ENCODE measurements around the gene C1GALT1. TPM values are rescaled to one million over a fixed set of nuclear protein-coding genes. Genes with fewer than 3 reads are reported as not detected.
"Not testable (repeated sequence)": the region's sequence is repeated elsewhere in the genome, so short reads cannot be mapped to it uniquely, and the experiment has no call there.

The C1GALT1 gene
- total RNA-seq, 2 donors from 2014 or later = 31.8 to 35.5 TPM

DNA sequence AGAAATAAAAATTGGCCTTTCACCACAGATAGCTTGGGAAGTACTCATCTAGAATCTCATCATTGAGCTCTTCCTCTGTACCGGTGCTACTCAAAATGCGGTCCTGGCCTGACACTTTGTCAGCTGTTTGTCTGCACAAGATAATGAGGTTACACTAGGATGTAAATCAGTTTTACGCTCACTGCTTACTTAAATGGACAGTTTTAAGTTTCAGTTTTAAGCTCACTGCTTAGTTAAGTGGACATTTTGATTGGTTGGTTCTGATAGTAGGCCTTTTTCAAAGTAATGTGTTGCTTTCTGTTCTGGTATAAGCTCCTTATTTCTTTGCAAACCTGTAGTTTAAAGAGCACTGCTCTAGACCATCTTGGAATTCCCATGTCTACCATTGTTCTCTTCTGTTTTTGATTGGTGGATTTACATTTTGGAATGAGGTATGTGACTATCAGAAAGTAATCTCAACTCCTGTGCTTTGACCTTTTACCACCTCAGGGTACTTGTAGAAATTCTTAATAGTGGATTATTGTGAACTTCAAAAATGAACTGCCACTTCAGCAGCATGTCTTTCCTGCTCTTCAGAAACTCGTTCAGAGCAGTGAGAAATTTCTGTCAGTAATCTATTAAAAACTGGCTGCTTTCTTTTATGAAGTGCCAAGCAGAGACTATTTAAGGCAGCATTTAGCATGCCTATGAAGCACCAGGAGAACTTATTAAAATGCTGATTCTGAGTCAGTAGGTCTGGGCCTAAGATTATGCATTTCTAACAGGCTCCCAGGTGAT, 55.0 kb downstream of the C1GALT1 start:
- no peak for DNase-seq (ENCODE audit: low spot score in 2 of 2)
- Mint-ChIP-seq H3K36me3 (peaks cover 21 to 50% of the 10 kb centered on the region in 2 donors), H3K27ac (no peak overlapping the region), H3K9me3 (no peaks in the 10 kb centered on the region)
- ATAC-seq = no peak

DNA sequence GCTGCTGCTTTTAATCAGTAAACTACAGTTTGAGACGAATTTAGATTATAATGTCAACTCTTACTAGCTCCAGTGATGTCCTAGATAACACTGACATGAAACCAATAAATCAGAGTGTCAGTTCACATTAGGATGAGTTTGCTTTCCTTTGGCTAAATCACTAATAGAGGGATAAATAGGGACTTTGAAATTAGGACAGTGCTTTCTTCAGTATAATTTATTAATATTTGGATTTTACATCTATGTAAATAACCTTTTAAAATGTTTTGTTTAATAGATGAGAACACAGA, 55.6 kb downstream of the C1GALT1 start:
- ATAC-seq (no peak), DNase-seq (ENCODE audit: low spot score in 2 of 2) (no peak)
- Mint-ChIP-seq H3K36me3 (peaks cover 21 to 54% of the 10 kb centered on the region in 2 donors), H3K27ac (no peak overlapping the region), H3K9me3 (no peaks in the 10 kb centered on the region)

DNA sequence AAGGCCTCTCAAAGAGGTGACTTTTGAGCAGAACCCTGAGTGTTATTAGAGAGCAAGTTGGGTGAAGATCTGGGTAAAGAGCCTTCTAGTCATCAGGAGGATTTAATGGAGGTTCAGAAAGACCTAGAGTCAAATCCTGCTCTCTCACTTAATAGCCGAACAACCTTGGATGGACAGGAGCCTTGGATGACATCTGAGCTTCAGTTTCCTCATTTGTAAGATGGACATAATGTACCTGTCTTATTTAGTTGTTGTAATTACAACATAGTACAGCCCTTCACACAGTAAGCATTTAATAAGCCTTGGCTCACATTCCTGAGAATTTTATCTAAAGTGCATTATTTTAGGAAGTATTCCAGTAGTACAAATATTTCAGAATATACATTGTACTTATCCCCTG, 57.0 kb downstream of the C1GALT1 start:
- H3K36me3 Mint-ChIP-seq = peaks cover 21 to 65% of the 10 kb centered on the region in 2 donors
- DNase-seq (ENCODE audit: low spot score in 2 of 2) = no peak
- no peaks in the 10 kb centered on the region for H3K9me3 Mint-ChIP-seq
- no peak overlapping the region for H3K27ac Mint-ChIP-seq
- ATAC-seq = no peak

DNA sequence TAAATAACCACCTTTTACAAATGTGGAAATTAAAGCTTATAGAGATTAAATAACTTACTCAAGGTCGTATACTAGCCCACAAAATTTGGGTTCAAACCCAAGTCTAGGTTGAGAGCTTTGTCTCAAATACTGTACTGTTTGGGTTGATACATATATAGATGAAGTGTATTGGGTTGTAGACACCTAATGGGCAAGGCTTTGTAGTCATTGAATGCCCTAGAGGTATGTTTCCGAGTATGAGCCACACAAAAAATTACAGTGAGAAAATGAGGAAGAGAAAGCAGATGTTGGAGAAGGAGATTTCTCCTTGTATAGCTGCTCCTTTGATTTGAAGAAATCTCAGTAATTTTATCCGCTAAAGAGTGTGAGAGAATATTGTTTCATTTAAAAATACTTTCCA, 60.6 kb downstream of the C1GALT1 start:
- Mint-ChIP-seq H3K9me3 (no peaks in the 10 kb centered on the region), H3K36me3 (peaks cover 6 to 48% of the 10 kb centered on the region in 2 donors), H3K27ac (no peak overlapping the region)
- DNase-seq (ENCODE audit: low spot score in 2 of 2) (no peak), ATAC-seq (no peak)

DNA sequence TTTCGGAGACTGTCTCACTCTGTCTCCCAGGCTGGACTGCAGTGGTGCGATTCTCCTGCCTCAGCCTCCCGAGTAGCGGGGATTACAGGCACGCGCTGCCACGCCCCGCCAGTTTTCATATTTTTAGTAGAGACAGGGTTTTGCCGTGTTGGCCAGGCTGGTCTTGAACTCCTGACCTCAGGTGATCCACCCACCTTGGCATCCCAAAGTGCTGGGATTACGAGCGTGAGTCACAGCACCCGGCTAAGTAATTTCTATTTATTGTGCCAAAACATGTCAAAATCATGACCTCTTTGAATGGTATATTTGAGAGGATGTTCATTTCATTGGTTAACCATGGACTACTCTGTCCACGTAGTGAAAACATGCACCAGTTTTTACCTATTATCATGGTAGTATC, 62.9 kb downstream of the C1GALT1 start:
- H3K36me3 Mint-ChIP-seq = peaks cover 0 to 28% of the 10 kb centered on the region in 2 donors
- not testable (repeated sequence) for H3K27ac Mint-ChIP-seq; H3K9me3 Mint-ChIP-seq; ATAC-seq; DNase-seq (ENCODE audit: low spot score in 2 of 2)

DNA sequence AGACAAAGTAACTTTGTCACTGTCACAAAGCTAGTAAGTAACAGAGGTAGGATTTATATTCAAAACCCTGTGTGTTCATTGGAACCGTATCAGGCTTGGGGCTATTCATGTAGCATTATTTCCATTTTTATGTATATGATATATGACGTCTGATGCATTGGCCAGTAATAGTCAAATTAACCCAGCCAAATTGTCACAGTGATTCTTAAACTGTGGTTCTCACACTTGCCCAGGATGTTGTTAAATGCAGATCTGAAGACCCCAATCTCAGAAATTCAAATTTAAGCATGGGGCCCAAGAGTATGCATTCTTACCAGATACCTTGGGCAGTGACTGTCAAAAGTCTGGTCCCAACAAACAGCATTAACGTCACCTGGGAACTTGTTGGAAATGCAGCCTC, 63.9 kb downstream of the C1GALT1 start:
- no peaks in the 10 kb centered on the region for H3K9me3 Mint-ChIP-seq
- no peak for ATAC-seq
- no peak for DNase-seq (ENCODE audit: low spot score in 2 of 2)
- H3K27ac Mint-ChIP-seq = no peak overlapping the region
- H3K36me3 Mint-ChIP-seq = peaks cover 0 to 27% of the 10 kb centered on the region in 2 donors

DNA sequence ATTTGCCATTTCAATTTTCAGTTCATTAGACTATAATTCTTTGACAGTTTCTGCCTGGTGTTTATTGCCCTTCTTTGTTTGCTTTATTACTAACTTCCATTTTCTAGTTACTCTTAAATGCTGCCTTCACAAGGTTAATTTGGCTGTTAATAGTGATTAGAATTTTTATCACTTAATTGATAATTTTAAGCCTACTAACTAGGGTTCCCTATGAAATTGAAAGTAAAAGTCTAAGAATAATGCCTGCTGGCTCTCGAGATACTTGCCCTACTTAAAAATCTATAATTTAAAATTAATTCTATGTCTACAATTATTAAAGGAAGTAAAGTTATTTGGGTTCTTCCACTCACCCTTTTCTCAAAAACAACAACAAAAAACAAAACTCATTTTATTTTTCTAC, 65.3 kb downstream of the C1GALT1 start:
- H3K27ac Mint-ChIP-seq = no peak overlapping the region
- no peak for DNase-seq (ENCODE audit: low spot score in 2 of 2)
- peaks cover 0 to 29% of the 10 kb centered on the region in 2 donors for H3K36me3 Mint-ChIP-seq
- no peak for ATAC-seq
- no peaks in the 10 kb centered on the region for H3K9me3 Mint-ChIP-seq

DNA sequence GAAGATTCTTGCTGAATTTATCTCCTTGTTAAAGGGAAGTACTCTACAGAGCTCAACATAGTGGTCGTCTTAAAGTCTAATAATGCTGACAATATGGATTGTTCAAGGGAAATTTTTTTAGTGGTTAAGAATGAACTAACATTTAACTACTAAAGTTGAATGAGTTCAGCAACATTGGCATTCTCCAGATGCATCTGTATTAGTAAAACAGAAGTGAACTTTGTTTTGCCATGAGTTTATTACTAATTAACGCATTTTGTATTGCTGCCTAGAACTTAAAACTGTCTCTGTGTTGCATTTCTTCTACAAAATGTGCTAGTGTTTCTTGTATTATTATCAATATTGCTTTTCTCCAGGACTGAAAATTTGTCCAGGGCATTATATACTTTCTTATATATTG, 67.5 kb downstream of the C1GALT1 start:
- Mint-ChIP-seq H3K36me3 (peaks cover 0 to 13% of the 10 kb centered on the region in 2 donors), H3K27ac (no peak overlapping the region), H3K9me3 (no peaks in the 10 kb centered on the region)

DNA sequence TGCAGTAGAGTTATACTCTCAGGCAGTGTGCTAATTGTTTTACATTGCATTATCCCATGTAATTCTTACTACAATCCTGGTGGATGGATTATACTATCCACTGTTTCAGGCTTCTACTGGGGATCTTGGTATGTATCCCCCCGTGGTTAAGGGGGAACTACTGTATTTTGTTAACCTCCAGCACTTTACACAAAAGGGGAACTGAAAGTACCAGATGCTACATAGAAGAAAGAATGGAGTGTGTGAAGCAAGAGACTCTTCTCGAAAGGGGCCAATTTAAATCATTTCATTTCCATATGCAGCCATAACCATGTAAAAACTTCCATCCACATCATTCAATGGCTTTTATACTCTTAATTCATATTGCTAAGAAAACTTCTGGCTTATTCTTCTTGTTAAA, 69.4 kb downstream of the C1GALT1 start:
- Mint-ChIP-seq H3K27ac (no peak overlapping the region), H3K9me3 (no peaks in the 10 kb centered on the region), H3K36me3 (peaks cover 0 to 7% of the 10 kb centered on the region in 2 donors)
- ATAC-seq (no peak), DNase-seq (ENCODE audit: low spot score in 2 of 2) (no peak)

More for the DNA sequence above, 67.5 kb downstream of the C1GALT1 start:
- ATAC-seq (no peak), DNase-seq (ENCODE audit: low spot score in 2 of 2) (no peak)

DNA sequence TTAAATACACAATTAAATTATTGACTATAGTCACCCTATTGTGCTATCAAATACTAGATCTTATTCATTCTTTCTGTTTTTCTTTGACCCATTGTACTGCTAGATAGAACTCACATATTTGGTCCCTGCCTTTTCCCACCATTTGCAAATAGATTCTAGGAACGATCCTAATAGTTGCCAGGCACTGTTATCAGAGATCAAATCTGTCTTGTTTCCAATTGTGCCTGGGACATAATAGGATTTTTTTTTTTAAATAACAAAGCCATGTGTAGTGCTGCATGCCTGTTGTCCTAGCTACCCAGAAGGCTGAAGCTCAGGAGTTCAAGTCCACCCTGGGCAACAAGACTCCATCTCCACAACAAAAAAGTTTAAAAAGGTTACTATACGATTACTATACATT, 72.0 kb downstream of the C1GALT1 start:
- no peak overlapping the region for H3K27ac Mint-ChIP-seq
- DNase-seq (ENCODE audit: low spot score in 2 of 2) (no peak), ATAC-seq (no peak)
- no peaks in the 10 kb centered on the region for H3K9me3 Mint-ChIP-seq
- H3K36me3 Mint-ChIP-seq = peaks cover 0 to 9% of the 10 kb centered on the region in 2 donors

DNA sequence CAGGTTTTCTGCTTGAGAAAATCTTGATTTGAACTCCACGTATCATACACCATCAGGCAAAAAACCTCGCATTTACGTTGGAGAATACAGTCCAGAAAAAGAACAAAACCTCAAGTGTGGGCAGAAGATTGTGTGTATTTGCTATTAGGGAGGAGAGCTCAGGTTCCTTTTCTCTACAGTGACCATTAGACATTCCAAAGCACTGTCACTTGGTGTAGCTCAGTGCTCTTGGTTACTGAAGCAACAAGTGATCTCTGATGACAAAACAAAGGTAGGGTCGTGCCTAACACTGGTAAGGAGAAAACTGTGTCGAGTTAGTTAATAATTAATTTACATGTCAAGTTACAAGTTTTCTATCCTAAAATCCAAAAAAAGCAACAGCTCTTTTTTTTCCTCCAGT, 72.6 kb downstream of the C1GALT1 start:
- Mint-ChIP-seq H3K27ac (no peak overlapping the region), H3K9me3 (no peaks in the 10 kb centered on the region), H3K36me3 (peaks cover 0 to 13% of the 10 kb centered on the region in 2 donors)
- DNase-seq (ENCODE audit: low spot score in 2 of 2) = no peak
- ATAC-seq = no peak

DNA sequence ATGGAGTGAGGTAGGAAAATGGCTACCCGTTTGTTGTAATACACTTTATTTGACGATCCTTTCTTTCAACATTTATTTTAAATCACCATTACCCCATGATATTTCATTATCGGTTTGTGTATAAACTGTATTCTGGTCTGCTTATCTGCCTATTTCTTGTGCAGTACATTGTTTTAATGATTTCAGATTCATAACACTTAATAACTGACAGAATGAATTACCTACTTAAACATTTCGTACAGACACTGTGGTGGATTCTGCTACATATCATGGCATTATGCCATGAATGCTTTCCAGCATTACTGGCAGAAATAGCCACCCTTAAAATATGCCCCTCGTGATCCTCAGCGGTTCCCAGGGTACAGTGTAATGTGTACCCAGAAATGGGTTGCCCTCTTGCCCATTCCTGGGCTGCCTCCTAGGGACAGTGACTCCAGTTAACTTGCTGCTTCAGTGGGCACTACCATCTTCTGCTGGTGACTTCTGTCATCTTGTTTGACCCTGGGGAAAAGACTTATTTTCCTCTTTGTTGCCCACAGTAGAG, 74.5 kb downstream of the C1GALT1 start:
- H3K27ac Mint-ChIP-seq = peak overlapping the region; percentile 13 to 33
- no peak for ATAC-seq
- DNase-seq (ENCODE audit: low spot score in 2 of 2) = no peak
- peaks cover 0 to 20% of the 10 kb centered on the region in 2 donors for H3K36me3 Mint-ChIP-seq
- peaks cover 4 to 5% of the 10 kb centered on the region in 2 donors for H3K9me3 Mint-ChIP-seq

DNA sequence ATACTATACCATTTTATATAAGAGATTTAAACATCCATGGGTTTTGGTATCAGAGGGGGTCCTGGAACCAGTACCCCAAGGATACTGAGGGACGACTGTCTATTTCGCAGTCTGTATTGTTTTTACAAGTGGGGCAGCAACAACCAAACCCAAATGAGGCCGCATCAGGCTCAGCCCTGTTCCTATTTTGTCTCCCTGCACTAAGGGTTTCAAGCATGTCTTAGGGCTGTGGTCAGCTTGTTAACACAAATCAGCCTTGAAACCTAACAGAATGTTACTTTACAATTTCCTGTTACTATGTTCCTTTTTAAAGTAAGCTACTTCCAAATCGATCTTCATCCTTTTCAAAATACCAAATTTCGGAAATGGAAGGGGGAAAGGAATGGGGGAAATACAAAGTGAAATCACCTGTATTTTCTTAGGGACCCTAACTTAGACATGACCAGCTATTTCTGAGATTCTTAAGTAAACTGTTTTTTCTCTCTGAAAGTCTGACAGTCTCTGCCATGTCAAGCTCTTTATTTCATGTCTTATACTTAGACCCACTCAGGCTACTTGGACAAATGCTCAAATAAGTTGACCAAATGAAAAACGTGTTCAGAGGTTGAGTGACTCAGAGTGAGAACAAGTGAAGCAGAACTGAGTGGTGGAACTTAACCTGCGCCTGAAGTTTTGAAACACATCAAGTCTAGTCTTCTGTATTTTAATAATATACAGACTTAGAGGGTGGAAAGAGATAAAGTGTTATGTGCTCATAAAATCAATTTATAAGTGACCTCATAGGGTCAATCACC, 75.8 kb downstream of the C1GALT1 start:
- peak; percentile 67 to 75 for ATAC-seq
- no peak for DNase-seq (ENCODE audit: low spot score in 2 of 2)

DNA sequence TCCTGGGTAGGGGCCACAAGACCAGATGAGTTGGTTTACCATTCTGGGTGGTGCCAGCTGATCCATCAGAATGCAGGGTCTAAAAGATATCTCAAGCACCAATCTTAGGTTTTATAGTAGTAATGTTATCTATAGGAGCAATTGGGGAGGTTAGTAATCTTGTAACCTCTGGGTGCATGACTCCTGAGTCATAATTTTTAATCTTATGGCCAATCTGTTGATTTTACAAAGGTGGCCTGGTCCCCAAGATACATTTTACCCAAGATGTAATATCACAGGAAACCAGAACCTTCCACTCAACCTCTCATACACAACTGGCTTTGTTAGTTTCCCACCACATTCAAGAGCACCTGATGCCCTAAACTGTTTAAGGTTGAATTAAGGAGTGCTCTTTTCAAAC, 79.5 kb downstream of the C1GALT1 start:
- ATAC-seq (no peak), DNase-seq (ENCODE audit: low spot score in 2 of 2) (no peak)
- peaks cover 0 to 26% of the 10 kb centered on the region in 2 donors for H3K36me3 Mint-ChIP-seq
- no peak overlapping the region for H3K27ac Mint-ChIP-seq
- peaks cover 4 to 5% of the 10 kb centered on the region in 2 donors for H3K9me3 Mint-ChIP-seq

More for the DNA sequence above, 75.8 kb downstream of the C1GALT1 start:
- peaks cover 0 to 26% of the 10 kb centered on the region in 2 donors for H3K36me3 Mint-ChIP-seq
- peaks cover 4 to 5% of the 10 kb centered on the region in 2 donors for H3K9me3 Mint-ChIP-seq
- H3K27ac Mint-ChIP-seq = peak overlapping the region; percentile 47 to 85

DNA sequence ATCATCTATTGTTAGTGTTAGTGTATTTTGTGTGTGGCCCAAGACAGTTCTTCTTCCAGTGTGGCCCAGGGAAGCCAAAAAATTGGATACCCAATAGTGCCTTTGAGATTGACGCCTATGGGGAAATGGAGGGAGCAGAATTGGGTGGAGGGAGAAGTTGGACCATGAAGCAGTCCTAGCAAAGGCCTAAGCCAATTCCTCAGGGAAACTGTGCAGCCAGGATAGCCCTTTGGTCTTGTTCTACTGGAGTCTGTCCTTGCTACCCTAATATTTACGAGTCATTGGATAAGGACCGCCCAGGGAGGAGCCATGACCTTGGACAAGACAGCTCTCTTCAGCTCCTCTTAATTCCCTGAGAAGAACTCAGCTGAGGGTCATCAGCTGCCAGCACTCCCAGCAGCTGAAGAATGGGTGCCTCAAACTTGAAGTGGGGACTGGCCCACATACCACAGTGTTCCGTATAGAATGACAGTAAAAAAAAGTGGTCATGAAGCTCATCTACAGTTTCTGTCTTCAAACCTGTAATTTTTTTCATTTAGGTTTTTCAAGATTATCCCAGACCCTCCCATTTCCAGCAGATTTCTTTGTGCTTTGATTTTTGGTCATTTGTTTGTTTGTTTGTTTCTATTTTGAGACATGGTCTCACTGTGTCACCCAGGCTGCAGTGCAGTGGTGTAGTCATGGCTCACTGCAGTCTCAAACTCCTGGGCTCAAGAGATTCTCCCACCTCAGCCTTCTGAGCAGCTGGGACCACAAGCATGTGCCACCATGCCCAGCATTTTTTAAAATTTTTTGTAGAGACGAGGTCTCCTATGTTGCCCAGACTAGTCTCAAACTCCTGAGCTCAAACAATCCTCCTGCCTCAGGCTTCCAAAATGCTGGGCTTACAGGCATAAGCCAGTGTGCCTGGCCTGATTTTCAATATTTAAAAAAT, 81.2 kb downstream of the C1GALT1 start:
- Mint-ChIP-seq H3K27ac (no peak overlapping the region), H3K36me3 (peaks cover 0 to 26% of the 10 kb centered on the region in 2 donors), H3K9me3 (peaks cover 4 to 5% of the 10 kb centered on the region in 2 donors)
- no peak for ATAC-seq
- no peak for DNase-seq (ENCODE audit: low spot score in 2 of 2)

DNA sequence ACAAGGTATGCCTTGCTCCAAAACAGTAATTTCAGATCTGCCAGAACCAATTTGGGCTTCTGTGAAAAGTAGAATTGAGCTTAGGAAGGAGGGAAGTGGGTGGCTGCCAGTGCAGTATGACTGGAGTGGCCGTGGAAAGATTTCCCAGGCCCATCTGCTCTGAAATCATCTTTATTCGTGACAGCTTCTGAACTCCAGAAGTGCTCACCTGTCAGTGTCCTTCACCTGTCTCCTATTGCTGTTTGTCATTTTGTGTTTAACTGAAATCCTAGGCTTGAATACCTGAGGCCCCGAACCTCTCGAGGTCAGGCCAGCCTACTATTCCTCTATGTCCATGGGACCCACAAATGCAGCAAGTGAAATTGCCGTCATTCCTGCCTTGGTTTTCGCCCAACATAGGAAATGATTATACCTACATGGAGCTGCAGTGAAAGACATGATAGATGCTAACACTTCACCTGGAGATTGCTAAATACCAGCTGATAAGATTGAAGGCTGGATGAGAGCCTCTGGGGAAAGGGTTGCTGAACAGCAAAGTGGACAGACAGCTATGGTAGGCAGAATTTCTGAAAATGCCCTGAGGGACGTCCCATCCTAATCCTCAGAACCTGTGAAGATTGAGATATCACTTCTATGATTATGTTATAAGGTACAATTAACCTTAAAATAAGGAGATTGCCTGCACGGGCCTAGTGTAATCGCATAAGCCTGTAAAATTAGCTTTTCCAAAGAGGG, 82.1 kb downstream of the C1GALT1 start:
- H3K27ac Mint-ChIP-seq = no peak overlapping the region
- peaks cover 0 to 22% of the 10 kb centered on the region in 2 donors for H3K36me3 Mint-ChIP-seq
- H3K9me3 Mint-ChIP-seq = peaks cover 4 to 5% of the 10 kb centered on the region in 2 donors
- ATAC-seq (no peak), DNase-seq (ENCODE audit: low spot score in 2 of 2) (no peak)
